Activated naive CD8-positive, alpha-beta T cell treated with anti-CD3 and anti-CD28 coated beads, Interleukin-2, amount 50 U/mL, for 24 hours (primary cell): ENCODE data around the gene ID3.
A peak's percentile ranks its signal among the peaks of the same experiment; 100 is the strongest.

Experiments
- ATAC-seq: fragments of 150-1000 bp; cut with Tn5 transposase; one replicate; pipeline ENCODE4 v1.10.0; 2021
- DNase-seq: peaks from one replicate; pipeline ENCODE4 v3.0.0; 2021
- H3K27ac Mint-ChIP-seq: one replicate; pipeline ENCODE4 v1.8.0; 2021; ENCODE audit warnings: mild to moderate bottlenecking, mixed read lengths
- H3K27me3 Mint-ChIP-seq: one replicate; pipeline ENCODE4 v1.8.0; 2021; ENCODE audit warnings: mixed read lengths
- H3K36me3 Mint-ChIP-seq: one replicate; pipeline ENCODE4 v1.8.0; 2021; ENCODE audit warnings: low read depth, mixed read lengths
- H3K4me1 Mint-ChIP-seq: one replicate; pipeline ENCODE4 v1.8.0; 2021; ENCODE audit warnings: mixed read lengths
- H3K4me3 Mint-ChIP-seq: one replicate; pipeline ENCODE4 v1.8.0; 2021; ENCODE audit warnings: mild to moderate bottlenecking, moderate library complexity, mixed read lengths
- H3K9me3 Mint-ChIP-seq: one replicate; pipeline ENCODE4 v1.8.0; 2021; ENCODE audit warnings: mixed read lengths

Gene ID3

GRCh38 chr1:23533246-23534023, 25.9 kb downstream of the ID3 start:
- ATAC-seq (peak; percentile 14), DNase-seq (no peak)
- peaks cover 2% of the 10 kb centered on the region for H3K36me3 Mint-ChIP-seq
- no peaks in the 10 kb centered on the region for H3K9me3 Mint-ChIP-seq
- H3K4me1 Mint-ChIP-seq: peaks cover 46% of the 10 kb centered on the region
- H3K4me3 Mint-ChIP-seq: no peak overlapping the region
- H3K27ac Mint-ChIP-seq: no peak overlapping the region
- H3K27me3 Mint-ChIP-seq: no peaks in the 10 kb centered on the region

- no peaks in the 10 kb centered on the region for H3K9me3 Mint-ChIP-seq
- no peaks in the 10 kb centered on the region for H3K27me3 Mint-ChIP-seq
- DNase-seq (no peak), ATAC-seq (no peak)
- peaks cover 8% of the 10 kb centered on the region for H3K36me3 Mint-ChIP-seq
- peaks cover 58% of the 10 kb centered on the region for H3K4me1 Mint-ChIP-seq
- H3K27ac Mint-ChIP-seq: peak overlapping the region; percentile 94
- peak overlapping the region; percentile 88 for H3K4me3 Mint-ChIP-seq
Observed at GRCh38 chr1:23531562-23532094, 27.7 kb downstream of the ID3 start.

- peaks cover 65% of the 10 kb centered on the region for H3K4me1 Mint-ChIP-seq
- peak; percentile 75 for ATAC-seq
- H3K27ac Mint-ChIP-seq: peak within 1 kb of the TSS; percentile 94
- H3K36me3 Mint-ChIP-seq: peaks cover 8% of the 10 kb centered on the region
- no peaks in the 10 kb centered on the region for H3K27me3 Mint-ChIP-seq
- peak; percentile 82 for DNase-seq
- no peaks in the 10 kb centered on the region for H3K9me3 Mint-ChIP-seq
- peak within 1 kb of the TSS; percentile 88 for H3K4me3 Mint-ChIP-seq
Observed at GRCh38 chr1:23530747-23531561, 28.3 kb downstream of the ID3 start, which contains the start of gene E2F2. E2F2 (minus strand) TSS chr1:23531233; CDS start chr1:23530793, 440 bp downstream.

- DNase-seq: peak; percentile 38
Observed at GRCh38 chr1:23530087-23530746, 29.1 kb downstream of the ID3 start.

GRCh38 chr1:23529146-23530086, 29.9 kb downstream of the ID3 start:
- ATAC-seq (no peak), DNase-seq (peak; percentile 31)
- Mint-ChIP-seq H3K27me3 (no peaks in the 10 kb centered on the region), H3K4me3 (peak overlapping the region; percentile 86), H3K27ac (peak overlapping the region; percentile 62), H3K9me3 (no peaks in the 10 kb centered on the region), H3K36me3 (peaks cover 9% of the 10 kb centered on the region), H3K4me1 (peaks cover 80% of the 10 kb centered on the region)

More at GRCh38 chr1:23530087-23530746, 29.1 kb downstream of the ID3 start:
- H3K36me3 Mint-ChIP-seq: peaks cover 8% of the 10 kb centered on the region
- H3K27me3 Mint-ChIP-seq: no peaks in the 10 kb centered on the region
- peaks cover 72% of the 10 kb centered on the region for H3K4me1 Mint-ChIP-seq
- H3K27ac Mint-ChIP-seq: peak overlapping the region; percentile 62
- ATAC-seq: no peak
- no peaks in the 10 kb centered on the region for H3K9me3 Mint-ChIP-seq
- H3K4me3 Mint-ChIP-seq: peak overlapping the region; percentile 86

GRCh38 chr1:23528250-23528978, 30.9 kb downstream of the ID3 start:
- Mint-ChIP-seq H3K4me3 (peak overlapping the region; percentile 86), H3K27ac (peak overlapping the region; percentile 20), H3K36me3 (peaks cover 11% of the 10 kb centered on the region), H3K9me3 (no peaks in the 10 kb centered on the region), H3K4me1 (peaks cover 77% of the 10 kb centered on the region), H3K27me3 (no peaks in the 10 kb centered on the region)
- ATAC-seq (peak; percentile 78), DNase-seq (peak; percentile 88)

GRCh38 chr1:23527900-23528249, 31.4 kb downstream of the ID3 start:
- Mint-ChIP-seq H3K36me3 (peaks cover 11% of the 10 kb centered on the region), H3K4me1 (peaks cover 75% of the 10 kb centered on the region), H3K27me3 (no peaks in the 10 kb centered on the region), H3K4me3 (peak overlapping the region; percentile 86), H3K9me3 (no peaks in the 10 kb centered on the region), H3K27ac (no peak overlapping the region)
- DNase-seq (no peak), ATAC-seq (no peak)

GRCh38 chr1:23527366-23527765, 31.9 kb downstream of the ID3 start:
- Mint-ChIP-seq H3K9me3 (no peaks in the 10 kb centered on the region), H3K36me3 (peaks cover 13% of the 10 kb centered on the region), H3K27ac (no peak overlapping the region), H3K4me1 (peaks cover 79% of the 10 kb centered on the region), H3K4me3 (no peak overlapping the region), H3K27me3 (no peaks in the 10 kb centered on the region)
- no peak for DNase-seq
- no peak for ATAC-seq

GRCh38 chr1:23526329-23527041, 32.8 kb downstream of the ID3 start:
- Mint-ChIP-seq H3K36me3 (peaks cover 20% of the 10 kb centered on the region), H3K9me3 (no peaks in the 10 kb centered on the region), H3K27me3 (no peaks in the 10 kb centered on the region), H3K4me1 (peaks cover 72% of the 10 kb centered on the region), H3K4me3 (no peak overlapping the region), H3K27ac (no peak overlapping the region)
- no peak for DNase-seq
- ATAC-seq: no peak

GRCh38 chr1:23525558-23526250, 33.6 kb downstream of the ID3 start:
- peak overlapping the region; percentile 7 for H3K4me3 Mint-ChIP-seq
- DNase-seq (no peak), ATAC-seq (no peak)
- H3K9me3 Mint-ChIP-seq: no peaks in the 10 kb centered on the region
- peak overlapping the region; percentile 14 for H3K27ac Mint-ChIP-seq
- H3K36me3 Mint-ChIP-seq: peaks cover 26% of the 10 kb centered on the region
- no peaks in the 10 kb centered on the region for H3K27me3 Mint-ChIP-seq
- peaks cover 67% of the 10 kb centered on the region for H3K4me1 Mint-ChIP-seq

GRCh38 chr1:23524716-23525401, 34.4 kb downstream of the ID3 start:
- Mint-ChIP-seq H3K27ac (no peak overlapping the region), H3K4me1 (peaks cover 65% of the 10 kb centered on the region), H3K27me3 (no peaks in the 10 kb centered on the region), H3K4me3 (no peak overlapping the region), H3K9me3 (no peaks in the 10 kb centered on the region), H3K36me3 (peaks cover 30% of the 10 kb centered on the region)
- DNase-seq: no peak
- no peak for ATAC-seq

- ATAC-seq: no peak
- no peaks in the 10 kb centered on the region for H3K9me3 Mint-ChIP-seq
- no peaks in the 10 kb centered on the region for H3K27me3 Mint-ChIP-seq
- peaks cover 33% of the 10 kb centered on the region for H3K36me3 Mint-ChIP-seq
- no peak overlapping the region for H3K27ac Mint-ChIP-seq
- peaks cover 58% of the 10 kb centered on the region for H3K4me1 Mint-ChIP-seq
- no peak overlapping the region for H3K4me3 Mint-ChIP-seq
- no peak for DNase-seq
Observed at GRCh38 chr1:23524163-23524562, 35.1 kb downstream of the ID3 start.
